IMR-90 (cell line): ENCODE measurements around the gene SRRM4. TPM values are rescaled to one million over a fixed set of nuclear protein-coding genes. Genes with fewer than 3 reads are reported as not detected.

ENCODE experiments used
- ATAC-seq: fragments of 200-7000 bp; cut with Tn5 transposase; 2 replicates; pipeline ENCODE4 v1.9.1; 2020; ENCODE audit warnings: low read depth, mild to moderate bottlenecking, moderate library complexity
- BruUV-seq: library from RNA; stranded (reverse); fragments of 400-500 nt; replicated peaks from 2 replicates; lab custom pipeline; 2021; lab: Mats Ljungman, UMichigan
- CTCF ChIA-PET: fragments of 300-600 bp; formaldehyde crosslinking; extraction: SDS; loops from one replicate; lab custom pipeline; 2021; ENCODE audit warnings: antibody characterized with exemption; lab: Yijun Ruan, JAX
- POLR2A ChIA-PET: fragments of 300-600 bp; sonication (Branson Sonifier 250); formaldehyde crosslinking; loops from one replicate; lab custom pipeline; 2022; ENCODE audit warnings: antibody characterized with exemption; ENCODE audit not compliant: unreplicated experiment; lab: Charles Lee
- DNase-seq: peaks from one replicate; pipeline ENCODE4 v3.0.0; 2013
- H2AFZ ChIP-seq: replicated peaks from 2 replicates; pipeline ENCODE3; 2013; ENCODE audit warnings: low read length, mild to moderate bottlenecking; ENCODE audit not compliant: poor library complexity
- H2AK5ac ChIP-seq: 2 replicates; pipeline ENCODE4 v1.6.1; 2013; ENCODE audit warnings: low read depth, low read length, inconsistent platforms
- H2AK9ac ChIP-seq: replicated peaks from 2 replicates; pipeline ENCODE3; 2013; ENCODE audit warnings: mild to moderate bottlenecking, low read depth, low read length, moderate library complexity; ENCODE audit not compliant: poor library complexity
- H2BK120ac ChIP-seq: 2 replicates; pipeline ENCODE4 v1.6.1; 2013; ENCODE audit warnings: low read depth, low read length, inconsistent platforms
- H2BK15ac ChIP-seq: 3 replicates; pipeline ENCODE4 v1.6.1; 2013; ENCODE audit warnings: low read depth, low read length, inconsistent platforms
- H2BK20ac ChIP-seq: 2 replicates; pipeline ENCODE4 v1.6.1; 2013; ENCODE audit warnings: low read depth, mild to moderate bottlenecking, inconsistent platforms, low read length, moderate library complexity
- H2BK5ac ChIP-seq: 2 replicates; pipeline ENCODE4 v1.6.1; 2013; ENCODE audit warnings: mild to moderate bottlenecking, low read depth, low read length, inconsistent platforms; ENCODE audit not compliant: poor library complexity, severe bottlenecking
- H3K14ac ChIP-seq: replicated peaks from 2 replicates; pipeline ENCODE4 v1.6.1; 2013; ENCODE audit warnings: low read depth, low read length, inconsistent platforms
- H3K18ac ChIP-seq: 2 replicates; pipeline ENCODE4 v1.6.1; 2013; ENCODE audit warnings: low read depth, low read length, control low read depth
- H3K23ac ChIP-seq: 2 replicates; pipeline ENCODE4 v1.6.1; 2013; ENCODE audit warnings: low read depth, low read length, inconsistent platforms
- H3K27ac ChIP-seq: 2 replicates; pipeline ENCODE4 v1.5.1; 2013; ENCODE audit warnings: mild to moderate bottlenecking, control low read depth, low read length; ENCODE audit not compliant: insufficient read depth
- H3K27me3 ChIP-seq: 2 replicates; pipeline ENCODE4 v1.6.1; 2013; ENCODE audit warnings: low read length; ENCODE audit not compliant: control insufficient read depth, insufficient read depth
- H3K36me3 ChIP-seq: 2 replicates; pipeline ENCODE4 v1.6.1; 2013; ENCODE audit warnings: low read length, mixed read lengths; ENCODE audit not compliant: control insufficient read depth, insufficient read depth
- H3K4ac ChIP-seq: 2 replicates; pipeline ENCODE4 v1.6.1; 2013; ENCODE audit warnings: low read depth, low read length, inconsistent platforms
- H3K4me1 ChIP-seq: 2 replicates; pipeline ENCODE4 v1.6.1; 2013; ENCODE audit warnings: low read length, mixed read lengths; ENCODE audit not compliant: control insufficient read depth, insufficient read depth
- H3K4me2 ChIP-seq: 2 replicates; pipeline ENCODE4 v1.6.1; 2013; ENCODE audit warnings: low read depth, mild to moderate bottlenecking, control low read depth, low read length, moderate library complexity
- H3K4me3 ChIP-seq: 2 replicates; pipeline ENCODE4 v1.5.1; 2013; ENCODE audit warnings: low read depth, mild to moderate bottlenecking, control low read depth, low read length, moderate library complexity; ENCODE audit not compliant: insufficient read depth
- H3K56ac ChIP-seq: 2 replicates; pipeline ENCODE4 v1.6.1; 2013; ENCODE audit warnings: low read length, inconsistent platforms; ENCODE audit not compliant: insufficient read depth; ENCODE audit errors: extremely low read depth
- H3K79me1 ChIP-seq, 2 experiments: 2 replicates each; pipeline ENCODE4 v1.6.1; 2013; ENCODE audit warnings: low read length in 2 of 2, inconsistent platforms in 1 of 2, low read depth in 1 of 2
- H3K9ac ChIP-seq: 2 replicates; pipeline ENCODE4 v1.6.1; 2013; ENCODE audit warnings: low read depth, low read length, control low read depth
- H3K9me1 ChIP-seq: 2 replicates; pipeline ENCODE4 v1.6.1; 2013; ENCODE audit warnings: low read length, inconsistent platforms; ENCODE audit not compliant: insufficient read depth
- H3K9me3 ChIP-seq: 2 replicates; pipeline ENCODE4 v1.6.1; 2013; ENCODE audit warnings: low read length; ENCODE audit not compliant: control insufficient read depth, insufficient read depth
- H4K20me1 ChIP-seq: 2 replicates; pipeline ENCODE4 v1.6.1; 2013; ENCODE audit warnings: low read length, inconsistent platforms; ENCODE audit not compliant: insufficient read depth
- H4K5ac ChIP-seq: 2 replicates; pipeline ENCODE4 v1.6.1; 2013; ENCODE audit warnings: mild to moderate bottlenecking, low read depth, low read length, control low read depth
- H4K8ac ChIP-seq, 2 experiments: 2 replicates each; pipeline ENCODE4 v1.6.1; 2013; ENCODE audit warnings: low read depth in 2 of 2, low read length in 2 of 2, control low read depth in 1 of 2, inconsistent platforms in 1 of 2
- H4K91ac ChIP-seq: 2 replicates; pipeline ENCODE4 v1.6.1; 2013; ENCODE audit warnings: low read depth, low read length, inconsistent platforms; ENCODE audit not compliant: insufficient read depth
- BHLHE40 ChIP-seq: fragments of 150-350 bp; IDR thresholded peaks from 2 replicates; pipeline ENCODE4 v1.6.1; 2016; ENCODE audit warnings: mild to moderate bottlenecking, low read depth, low read length
- CEBPB ChIP-seq: IDR thresholded peaks from 2 replicates; pipeline ENCODE4 v1.6.1; 2012; ENCODE audit warnings: low read depth, low read length, improper control_type of control experiment
- CHD1 ChIP-seq: IDR thresholded peaks from 2 replicates; pipeline ENCODE4 v1.6.1; 2012; ENCODE audit warnings: low read depth, low read length, improper control_type of control experiment
- FOS ChIP-seq: fragments of 150-350 bp; IDR thresholded peaks from 2 replicates; pipeline ENCODE4 v1.6.1; 2016; ENCODE audit warnings: low read depth, low read length
- MAFK ChIP-seq: IDR thresholded peaks from 2 replicates; pipeline ENCODE4 v1.6.1; 2012; ENCODE audit warnings: low read depth, low read length, improper control_type of control experiment
- MXI1 ChIP-seq: IDR thresholded peaks from 2 replicates; pipeline ENCODE4 v1.6.1; 2012; ENCODE audit warnings: low read depth, mild to moderate bottlenecking, low read length, moderate library complexity, borderline replicate concordance
- NFE2L2 ChIP-seq: fragments of 150-350 bp; IDR thresholded peaks from 2 replicates; pipeline ENCODE4 v1.6.1; 2016; ENCODE audit warnings: low read depth, mild to moderate bottlenecking, low read length
- POLR2A ChIP-seq: IDR thresholded peaks from 2 replicates; pipeline ENCODE4 v1.6.1; 2012; ENCODE audit warnings: mild to moderate bottlenecking, low read depth, low read length
- RCOR1 ChIP-seq: IDR thresholded peaks from 2 replicates; pipeline ENCODE4 v1.6.1; 2012; ENCODE audit warnings: mild to moderate bottlenecking, low read length, improper control_type of control experiment; ENCODE audit not compliant: insufficient replicate concordance
- RFX5 ChIP-seq: IDR thresholded peaks from 2 replicates; pipeline ENCODE4 v1.8.0; 2012; ENCODE audit warnings: low read depth, mild to moderate bottlenecking, low read length, moderate library complexity
- WGBS, 2 experiments: methylation state at CpG; one replicate each; pipeline versions ENCODE4 v1.1.5 to v1.1.7; 2013; ENCODE audit warnings: missing lambda C conversion rate in 2 of 2; ENCODE audit not compliant: insufficient read length in 1 of 2; ENCODE audit errors: extremely low coverage in 2 of 2; 5-methylcytosine and 5-hydroxymethylcytosine counted together
- dilution Hi-C: fragments of 300-500 bp; cut with HindIII; formaldehyde crosslinking; loops from one replicate; pipeline ENCODE4 v1.14.3; 2018; ENCODE audit warnings: low sequenced_read_pairs; ENCODE audit not compliant: unreplicated experiment
- in situ Hi-C: fragments of 300-500 bp; cut with MboI; formaldehyde crosslinking; loops from 3 replicates; pipeline ENCODE4 v1.14.3; 2019; ENCODE audit warnings: low sequenced_read_pairs, inconsistent platforms, mixed read lengths
- intact Hi-C: fragments of 100-400 bp; cut with micrococcal nuclease; formaldehyde crosslinking; loops from 2 replicates; pipeline ENCODE4 v1.10.0; 2022
- polyA plus RNA-seq, 3 experiments: library from polyadenylated mRNA; depleted of rRNA; stranded (reverse); fragments of >200 nt; gene quantifications; 2 replicates each; pipeline ENCODE4 v1.2.3, GENCODE V29; 2012; ENCODE audit warnings: low replicate concordance in 1 of 3
- total RNA-seq: library from RNA; depleted of rRNA; stranded (reverse); fragments of >200 nt; gene quantifications from 2 replicates; pipeline ENCODE4 v1.2.3, GENCODE V29; 2012
- TF ChIP-seq, protein P1 (sequence below): fragments of 150-350 bp; IDR thresholded peaks from 2 replicates; pipeline ENCODE4 v1.6.1; 2016; ENCODE audit warnings: low read depth, mild to moderate bottlenecking, low read length, moderate library complexity, borderline replicate concordance
- TF ChIP-seq, protein P2 (sequence below): fragments of 150-350 bp; IDR thresholded peaks from 2 replicates; pipeline ENCODE4 v1.6.1; 2017; ENCODE audit warnings: mild to moderate bottlenecking, antibody characterized with exemption, low read length, low read depth
- TF ChIP-seq, protein P3 (sequence below): conservative IDR thresholded peaks from 2 replicates; pipeline ENCODE4 v1.5.1; 2012; ENCODE audit warnings: mild to moderate bottlenecking, low read depth, low read length, improper control_type of control experiment

Gene SRRM4
- total and polyA plus RNA-seq, 2 of the 4 experiments (the other 2 are of a cell fraction) = not detected

DNA sequence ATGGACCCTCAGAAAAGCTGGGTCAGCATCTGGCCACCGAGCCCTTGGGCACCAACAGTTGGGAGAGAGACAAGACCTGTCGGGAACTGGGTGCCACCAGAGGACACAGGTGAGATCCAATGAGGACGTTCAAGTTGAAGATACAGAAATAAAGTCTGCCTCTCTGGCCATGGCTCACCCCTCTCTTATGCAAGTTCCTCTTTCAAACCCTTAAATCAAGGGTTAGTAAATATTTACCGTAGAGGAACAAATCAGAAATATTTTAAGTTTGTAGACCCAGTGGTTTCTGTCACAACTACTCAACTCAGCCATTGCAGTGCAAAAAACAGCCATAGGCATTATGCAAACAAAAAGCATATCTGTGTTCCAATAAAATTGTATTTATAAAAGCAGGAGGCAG is 120.9 kb downstream of the SRRM4 start:
- DNase-seq = no peak
- no peaks in the 10 kb centered on the region for H3K79me1 ChIP-seq
- H2AK5ac ChIP-seq = no peak overlapping the region
- no CpG with 5 or more reads among the region's 4 CpGs for WGBS, 2 experiments
- ChIA-PET CTCF (no interaction called here), POLR2A (no interaction called here)
- H3K4me2 ChIP-seq = no peak overlapping the region
- BruUV-seq = no TSS peak
- dilution Hi-C loops (no loop called here), intact Hi-C loops (no loop called here), in situ Hi-C loops (no loop called here)
- H2BK5ac ChIP-seq = no peak overlapping the region
- no peak overlapping the region for H4K8ac ChIP-seq
- H3K36me3 ChIP-seq = no peaks in the 10 kb centered on the region
- no peak overlapping the region for H3K18ac ChIP-seq
- H3K4ac ChIP-seq = no peak overlapping the region
- H3K27ac ChIP-seq = no peak overlapping the region
- no peaks in the 10 kb centered on the region for H3K27me3 ChIP-seq
- no peak overlapping the region for H2BK120ac ChIP-seq
- no peak for ATAC-seq
- TF ChIP-seq RFX5 (no peak), CHD1 (no peak), MAFK (no peak), BHLHE40 (no peak), NFE2L2 (no peak), RCOR1 (no peak), POLR2A (no peak), FOS (no peak), CEBPB (no peak), MXI1 (no peak)
- TF ChIP-seq, protein P1, sequence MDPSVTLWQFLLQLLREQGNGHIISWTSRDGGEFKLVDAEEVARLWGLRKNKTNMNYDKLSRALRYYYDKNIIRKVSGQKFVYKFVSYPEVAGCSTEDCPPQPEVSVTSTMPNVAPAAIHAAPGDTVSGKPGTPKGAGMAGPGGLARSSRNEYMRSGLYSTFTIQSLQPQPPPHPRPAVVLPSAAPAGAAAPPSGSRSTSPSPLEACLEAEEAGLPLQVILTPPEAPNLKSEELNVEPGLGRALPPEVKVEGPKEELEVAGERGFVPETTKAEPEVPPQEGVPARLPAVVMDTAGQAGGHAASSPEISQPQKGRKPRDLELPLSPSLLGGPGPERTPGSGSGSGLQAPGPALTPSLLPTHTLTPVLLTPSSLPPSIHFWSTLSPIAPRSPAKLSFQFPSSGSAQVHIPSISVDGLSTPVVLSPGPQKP = no peak
- TF ChIP-seq, protein P2, sequence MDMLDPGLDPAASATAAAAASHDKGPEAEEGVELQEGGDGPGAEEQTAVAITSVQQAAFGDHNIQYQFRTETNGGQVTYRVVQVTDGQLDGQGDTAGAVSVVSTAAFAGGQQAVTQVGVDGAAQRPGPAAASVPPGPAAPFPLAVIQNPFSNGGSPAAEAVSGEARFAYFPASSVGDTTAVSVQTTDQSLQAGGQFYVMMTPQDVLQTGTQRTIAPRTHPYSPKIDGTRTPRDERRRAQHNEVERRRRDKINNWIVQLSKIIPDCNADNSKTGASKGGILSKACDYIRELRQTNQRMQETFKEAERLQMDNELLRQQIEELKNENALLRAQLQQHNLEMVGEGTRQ = no peak
- TF ChIP-seq, protein P3, sequence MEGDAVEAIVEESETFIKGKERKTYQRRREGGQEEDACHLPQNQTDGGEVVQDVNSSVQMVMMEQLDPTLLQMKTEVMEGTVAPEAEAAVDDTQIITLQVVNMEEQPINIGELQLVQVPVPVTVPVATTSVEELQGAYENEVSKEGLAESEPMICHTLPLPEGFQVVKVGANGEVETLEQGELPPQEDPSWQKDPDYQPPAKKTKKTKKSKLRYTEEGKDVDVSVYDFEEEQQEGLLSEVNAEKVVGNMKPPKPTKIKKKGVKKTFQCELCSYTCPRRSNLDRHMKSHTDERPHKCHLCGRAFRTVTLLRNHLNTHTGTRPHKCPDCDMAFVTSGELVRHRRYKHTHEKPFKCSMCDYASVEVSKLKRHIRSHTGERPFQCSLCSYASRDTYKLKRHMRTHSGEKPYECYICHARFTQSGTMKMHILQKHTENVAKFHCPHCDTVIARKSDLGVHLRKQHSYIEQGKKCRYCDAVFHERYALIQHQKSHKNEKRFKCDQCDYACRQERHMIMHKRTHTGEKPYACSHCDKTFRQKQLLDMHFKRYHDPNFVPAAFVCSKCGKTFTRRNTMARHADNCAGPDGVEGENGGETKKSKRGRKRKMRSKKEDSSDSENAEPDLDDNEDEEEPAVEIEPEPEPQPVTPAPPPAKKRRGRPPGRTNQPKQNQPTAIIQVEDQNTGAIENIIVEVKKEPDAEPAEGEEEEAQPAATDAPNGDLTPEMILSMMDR = no peak
- no peak overlapping the region for H4K5ac ChIP-seq
- H3K23ac ChIP-seq = no peak overlapping the region
- no peaks in the 10 kb centered on the region for H4K20me1 ChIP-seq
- no peak overlapping the region for H2AFZ ChIP-seq
- no peak overlapping the region for H2BK20ac ChIP-seq
- H4K91ac ChIP-seq = no peak overlapping the region
- H3K9me3 ChIP-seq = peaks cover 7% of the 10 kb centered on the region; the same call in 1 of the 2 replicates
- H3K9ac ChIP-seq = no peak overlapping the region
- H2BK15ac ChIP-seq = no peak overlapping the region
- no peaks in the 10 kb centered on the region for H3K9me1 ChIP-seq
- H2AK9ac ChIP-seq = no peak overlapping the region
- H3K56ac ChIP-seq = no peak overlapping the region
- H3K14ac ChIP-seq = no peak overlapping the region
- H3K4me1 ChIP-seq = no peaks in the 10 kb centered on the region
- H3K4me3 ChIP-seq = no peak overlapping the region
